PC-3 (cell line): ENCODE results near the gene NADK2.

ENCODE experiments used
- CTCF ChIP-seq: fragments of 300-600 bp; sonication (generic); conservative IDR thresholded peaks from 2 replicates; pipeline ENCODE4 v1.5.1; 2017; ENCODE audit warnings: antibody characterized with exemption, low read depth, mild to moderate bottlenecking, low read length
- EZH2 ChIP-seq: fragments of 300-600 bp; sonication (generic); IDR thresholded peaks from one replicate; pipeline ENCODE4 v1.6.1; 2017; ENCODE audit warnings: antibody characterized with exemption, mild to moderate bottlenecking, low read length; ENCODE audit not compliant: unreplicated experiment
- EZH2phosphoT487 ChIP-seq: fragments of 300-600 bp; sonication (generic); IDR thresholded peaks from 2 replicates; pipeline ENCODE4 v1.6.1; 2018; ENCODE audit warnings: mild to moderate bottlenecking, antibody characterized with exemption, low read length, borderline replicate concordance

- TF ChIP-seq EZH2 (no peak), CTCF (no peak), EZH2phosphoT487 (no peak)
Observed at GRCh38 chr5:36276864-36277263, 35.1 kb upstream of the NADK2 start.
